Measurements from ENCODE around the gene TRIM65.

TRIM65 gene

DNA sequence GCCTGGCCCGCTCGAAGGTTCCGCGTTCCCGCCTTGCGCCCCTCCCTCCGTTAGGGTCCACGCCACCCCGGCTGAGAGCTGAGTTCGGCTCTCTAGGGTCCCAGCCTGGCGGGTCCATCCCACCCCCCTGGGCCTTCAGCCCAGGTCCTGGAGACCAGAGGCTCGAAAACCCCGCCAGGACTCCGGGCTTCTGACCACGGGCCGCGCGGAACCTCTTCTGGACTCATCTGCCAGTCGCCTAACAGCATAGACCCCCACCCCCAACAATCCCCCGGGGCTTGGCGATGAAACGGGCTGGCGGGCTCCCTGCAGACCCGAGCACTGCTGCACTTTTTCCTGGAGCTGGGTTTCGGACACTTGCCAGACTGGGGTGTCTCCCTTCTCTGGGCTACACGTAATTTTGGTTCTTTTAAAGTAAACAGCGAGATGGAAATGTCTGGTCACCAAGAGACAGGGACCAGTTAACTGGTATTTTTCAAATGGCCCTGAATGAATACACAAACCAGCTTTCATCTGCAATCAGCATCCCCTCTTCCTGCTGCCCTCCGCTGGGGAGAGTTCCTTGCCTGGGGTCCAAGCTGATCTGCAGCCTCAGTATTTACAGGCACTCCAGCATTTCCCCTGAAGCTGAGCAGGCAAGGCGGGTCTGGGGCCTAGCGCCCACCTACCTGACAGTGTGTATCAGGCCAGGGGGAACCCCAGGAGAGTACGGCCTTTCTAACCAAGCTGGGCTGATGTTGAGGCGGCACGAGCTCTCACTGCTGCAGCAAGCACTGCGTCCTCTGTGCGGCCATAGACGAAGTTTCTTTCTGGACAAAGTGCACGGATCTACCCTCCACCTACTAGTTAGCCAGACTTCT, 639 bp upstream of the TRIM65 start:
- TF ChIP-seq, protein P1, sequence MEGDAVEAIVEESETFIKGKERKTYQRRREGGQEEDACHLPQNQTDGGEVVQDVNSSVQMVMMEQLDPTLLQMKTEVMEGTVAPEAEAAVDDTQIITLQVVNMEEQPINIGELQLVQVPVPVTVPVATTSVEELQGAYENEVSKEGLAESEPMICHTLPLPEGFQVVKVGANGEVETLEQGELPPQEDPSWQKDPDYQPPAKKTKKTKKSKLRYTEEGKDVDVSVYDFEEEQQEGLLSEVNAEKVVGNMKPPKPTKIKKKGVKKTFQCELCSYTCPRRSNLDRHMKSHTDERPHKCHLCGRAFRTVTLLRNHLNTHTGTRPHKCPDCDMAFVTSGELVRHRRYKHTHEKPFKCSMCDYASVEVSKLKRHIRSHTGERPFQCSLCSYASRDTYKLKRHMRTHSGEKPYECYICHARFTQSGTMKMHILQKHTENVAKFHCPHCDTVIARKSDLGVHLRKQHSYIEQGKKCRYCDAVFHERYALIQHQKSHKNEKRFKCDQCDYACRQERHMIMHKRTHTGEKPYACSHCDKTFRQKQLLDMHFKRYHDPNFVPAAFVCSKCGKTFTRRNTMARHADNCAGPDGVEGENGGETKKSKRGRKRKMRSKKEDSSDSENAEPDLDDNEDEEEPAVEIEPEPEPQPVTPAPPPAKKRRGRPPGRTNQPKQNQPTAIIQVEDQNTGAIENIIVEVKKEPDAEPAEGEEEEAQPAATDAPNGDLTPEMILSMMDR (IDR thresholded peaks at IDR 0.05; ENCODE audit: control insufficient read depth, extremely low read depth, insufficient read depth): no peak
- peak overlapping the region; percentile 68 for H3K4me3 ChIP-seq (ENCODE audit: low read depth, low read length)
- DNase-seq (ENCODE audit: low read depth): no peak

DNA sequence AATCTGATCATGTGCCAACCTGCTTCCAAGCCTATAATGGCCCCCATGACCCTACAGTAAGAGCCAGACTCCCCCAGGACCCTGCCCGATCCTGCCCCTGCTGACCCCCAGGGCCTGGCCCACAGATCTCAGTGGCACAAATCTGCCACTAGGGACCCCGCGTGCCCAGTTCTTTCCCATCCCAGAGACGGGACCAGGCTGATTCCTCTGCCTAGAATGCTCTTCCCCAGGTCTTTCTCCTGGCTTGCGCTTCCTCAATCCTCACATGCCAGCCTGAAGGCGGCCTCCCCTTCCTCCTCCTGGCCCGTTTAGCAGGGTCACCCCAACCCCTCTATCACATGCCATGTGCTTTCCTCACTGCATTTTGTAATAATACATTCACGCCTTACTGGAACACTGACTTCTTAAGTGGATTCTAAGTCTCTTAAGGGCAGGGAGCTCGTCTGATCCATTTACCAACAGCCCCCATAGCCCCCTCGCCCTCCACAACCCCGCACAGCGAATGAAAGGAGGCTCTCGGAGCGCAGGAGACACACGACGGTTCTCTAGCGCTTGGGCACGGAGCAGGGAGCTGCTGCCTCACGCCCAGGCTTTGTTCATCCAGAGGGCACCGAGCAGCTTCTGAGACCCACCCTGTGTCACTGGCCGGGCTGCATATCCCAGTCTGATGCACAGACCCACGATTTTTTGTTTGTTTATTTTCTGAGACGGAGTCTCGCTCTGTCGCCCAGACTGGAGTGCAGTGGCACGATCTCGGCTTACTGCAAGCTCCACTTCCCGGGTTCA, 1.2 kb downstream of the TRIM65 start:
- H3K4me3 ChIP-seq (ENCODE audit: low read depth, low read length): peak overlapping the region; percentile 68
- no peak for DNase-seq (ENCODE audit: low read depth)
- TF ChIP-seq, protein P1 (IDR thresholded peaks at IDR 0.05; ENCODE audit: control insufficient read depth, extremely low read depth, insufficient read depth): no peak

DNA sequence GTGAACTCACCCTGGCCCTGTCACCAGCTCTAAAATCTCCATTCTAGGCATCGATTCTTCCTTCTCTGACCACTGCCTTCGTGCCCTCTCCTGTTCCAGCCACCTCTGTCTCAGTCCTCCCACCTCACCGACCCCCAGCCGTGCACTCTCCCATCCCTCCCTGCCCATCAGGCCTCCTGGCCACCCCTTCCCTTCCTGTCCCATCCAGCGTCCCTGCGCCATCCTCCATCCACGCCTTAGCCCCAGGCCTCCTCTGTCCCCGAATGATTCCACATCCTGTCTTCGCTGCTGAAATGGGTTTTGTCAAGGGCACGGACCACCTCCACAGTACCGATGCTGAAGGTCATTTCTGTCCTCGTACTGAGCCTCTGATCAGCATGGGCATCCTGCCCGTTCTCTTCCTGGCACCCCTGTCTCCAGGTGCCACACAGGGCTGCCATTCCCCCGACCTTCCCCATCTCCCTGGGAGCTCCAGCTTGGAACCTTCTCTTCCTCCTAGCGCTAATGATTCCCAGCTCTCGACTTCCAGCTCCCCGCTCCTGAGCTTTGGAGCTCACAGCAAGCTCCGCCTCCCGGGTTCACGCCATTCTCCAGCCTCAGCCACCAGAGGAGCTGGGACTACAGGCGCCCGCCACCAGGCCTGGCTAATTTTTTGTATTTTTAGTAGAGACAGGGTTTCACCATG, 2.6 kb downstream of the TRIM65 start:
- no peak overlapping the region for H3K4me3 ChIP-seq (ENCODE audit: low read depth, low read length)
- TF ChIP-seq, protein P1 (IDR thresholded peaks at IDR 0.05; ENCODE audit: control insufficient read depth, extremely low read depth, insufficient read depth): no peak
- DNase-seq (ENCODE audit: low read depth): no peak

DNA sequence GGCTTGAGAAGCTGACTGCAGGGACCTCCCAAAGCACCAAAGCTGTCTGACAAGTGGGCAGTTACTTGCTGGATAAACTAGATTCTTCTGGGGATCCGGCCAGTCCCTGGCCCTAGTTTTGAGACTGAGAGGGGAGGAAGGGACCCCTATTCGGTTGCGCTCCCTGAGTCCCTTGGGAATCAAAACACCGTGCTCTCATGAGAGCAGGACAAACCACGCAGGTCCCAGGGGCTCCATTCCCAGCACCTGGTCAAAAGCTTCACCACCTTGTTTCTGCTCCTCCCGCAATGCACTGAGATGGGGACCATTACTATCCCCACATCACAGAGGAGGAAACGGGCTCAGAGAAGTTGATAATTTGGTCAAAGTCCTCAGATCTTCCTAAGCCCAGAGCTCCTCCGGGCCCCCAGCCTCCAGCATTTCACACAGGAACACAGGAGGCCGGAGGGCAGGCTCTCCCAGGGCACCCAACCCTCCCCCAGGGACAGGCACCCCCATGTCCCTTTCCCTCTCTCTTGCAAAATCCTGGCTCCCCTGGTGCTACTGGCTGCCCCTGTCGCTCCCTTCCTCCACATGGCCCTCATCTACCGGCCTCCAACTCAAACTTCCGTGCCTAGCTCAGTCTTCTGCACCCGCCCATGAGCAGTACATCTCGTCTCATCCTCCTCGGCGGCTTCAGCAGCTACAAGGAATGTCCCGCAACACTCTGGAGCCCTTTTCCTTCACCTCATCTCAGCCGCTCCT, 3.3 kb downstream of the TRIM65 start:
- TF ChIP-seq, protein P1 (IDR thresholded peaks at IDR 0.05; ENCODE audit: control insufficient read depth, extremely low read depth, insufficient read depth): no peak
- DNase-seq (ENCODE audit: low read depth): no peak
- H3K4me3 ChIP-seq (ENCODE audit: low read depth, low read length): no peak overlapping the region

DNA sequence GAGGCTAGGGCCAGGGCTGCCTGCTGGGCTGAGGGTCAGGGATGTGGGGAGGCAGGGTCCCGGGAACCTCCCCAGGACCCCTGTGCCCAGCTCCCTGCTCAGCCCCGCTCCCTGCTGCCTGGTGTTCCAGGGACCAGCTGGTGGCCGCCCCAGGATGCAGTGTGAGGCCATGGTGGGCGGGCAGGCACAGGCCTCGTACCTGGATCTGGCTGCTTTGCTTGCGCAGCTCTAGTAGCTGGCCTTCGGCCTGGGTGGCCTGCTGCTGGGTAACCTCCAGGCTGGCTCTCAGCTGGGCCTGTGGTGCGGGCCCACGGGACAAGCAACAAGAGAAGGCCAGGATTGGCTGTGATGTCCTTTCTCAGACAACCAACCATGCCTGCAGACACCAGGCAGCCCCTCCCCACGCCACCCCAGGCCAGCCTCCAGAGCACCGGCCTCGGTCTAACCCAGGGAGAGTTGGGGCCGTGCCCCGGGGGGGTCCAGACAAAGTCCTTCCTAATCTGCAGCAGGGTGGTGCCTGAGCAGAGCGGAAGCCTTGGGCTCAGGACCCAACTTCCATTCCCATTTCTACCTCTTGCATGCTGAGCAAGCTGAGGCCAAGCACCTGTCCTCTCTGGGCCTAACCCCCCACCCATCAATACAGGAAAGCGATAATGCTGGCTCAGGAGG, 4.1 kb downstream of the TRIM65 start:
- H3K4me3 ChIP-seq (ENCODE audit: low read depth, low read length): no peak overlapping the region
- TF ChIP-seq, protein P1 (IDR thresholded peaks at IDR 0.05; ENCODE audit: control insufficient read depth, extremely low read depth, insufficient read depth): no peak
- no peak for DNase-seq (ENCODE audit: low read depth)
